GM12878 (cell line): ENCODE measurements around the gene ODC1. TPM values are rescaled to one million over a fixed set of nuclear protein-coding genes. Genes with fewer than 3 reads are reported as not detected.

Experiments
- ATAC-seq: fragments of 200-7000 bp; cut with Tn5 transposase; 3 replicates; pipeline ENCODE4 v1.9.1; 2020; ENCODE audit warnings: mild to moderate bottlenecking, moderate library complexity
- BruUV-seq: library from RNA; stranded (reverse); fragments of 400-500 nt; replicated peaks from 2 replicates; lab custom pipeline; 2021; lab: Mats Ljungman, UMichigan
- CTCF ChIA-PET: fragments of 300-600 bp; sonication (Branson Sonifier 250); formaldehyde crosslinking; extraction: SDS; loops from one replicate; lab custom pipeline; 2021; ENCODE audit warnings: inconsistent platforms; lab: Yijun Ruan, JAX
- POLR2A ChIA-PET: fragments of 350-600 bp; formaldehyde crosslinking; extraction: SDS; loops from one replicate; lab custom pipeline; 2021; ENCODE audit warnings: inconsistent platforms; lab: Charles Lee
- RAD21 ChIA-PET: fragments of 300-600 bp; sonication (Branson Sonifier 250); formaldehyde crosslinking; loops from one replicate; lab custom pipeline; 2023; ENCODE audit warnings: antibody characterized with exemption; ENCODE audit not compliant: unreplicated experiment; lab: Charles Lee
- SMC1A ChIA-PET: fragments of 300-600 bp; sonication (Branson Sonifier 250); formaldehyde crosslinking; loops from one replicate; lab custom pipeline; 2023; ENCODE audit not compliant: unreplicated experiment, uncharacterized antibody; lab: Charles Lee
- DNase-seq: peaks from one replicate; pipeline ENCODE4 v3.0.0-alpha.2; 2011; ENCODE audit warnings: low read depth, low spot score
- FAIRE-seq: peaks from 3 replicates; lab custom pipeline; 2011; peaks lifted over from hg19 to GRCh38; lab: Jason Lieb, UNC
- H2AFZ ChIP-seq: 2 replicates; pipeline ENCODE4 v1.6.0; 2011; ENCODE audit warnings: low read depth, low read length, control low read depth; ENCODE audit not compliant: control insufficient read depth
- H3K27ac ChIP-seq: 2 replicates; pipeline ENCODE4 v1.5.1; 2011; ENCODE audit warnings: control low read depth; ENCODE audit not compliant: control insufficient read depth, insufficient read depth
- H3K27me3 ChIP-seq, 2 experiments: replicated peaks in 1 of 2; 2 replicates each; pipeline versions ENCODE4 v1.6.0 to v1.6.1; 2011; ENCODE audit warnings: low read length in 1 of 2; ENCODE audit not compliant: control insufficient read depth in 2 of 2, insufficient read depth in 2 of 2
- H3K36me3 ChIP-seq, 2 experiments: 2 replicates each; pipeline ENCODE4 v1.5.1; 2011; ENCODE audit warnings: low read length in 1 of 2; ENCODE audit not compliant: control insufficient read depth in 2 of 2, insufficient read depth in 2 of 2
- H3K4me1 ChIP-seq: 2 replicates; pipeline ENCODE4 v1.6.1; 2011; ENCODE audit warnings: mild to moderate bottlenecking, low read length, moderate library complexity, mixed read lengths; ENCODE audit not compliant: control insufficient read depth, insufficient read depth
- H3K4me2 ChIP-seq: 2 replicates; pipeline ENCODE4 v1.6.0; 2011; ENCODE audit warnings: control low read depth; ENCODE audit not compliant: control insufficient read depth, insufficient read depth
- H3K4me3 ChIP-seq: fragments of 200-600 bp; sonication (generic); 2 replicates; pipeline ENCODE4 v1.5.1; 2016
- H3K79me2 ChIP-seq: 2 replicates; pipeline ENCODE4 v1.6.0; 2011; ENCODE audit warnings: low read length; ENCODE audit not compliant: control insufficient read depth, insufficient read depth
- H3K9ac ChIP-seq: 2 replicates; pipeline ENCODE4 v1.8.0; 2011; ENCODE audit warnings: low read length, control low read depth, mixed read lengths; ENCODE audit not compliant: control insufficient read depth, insufficient read depth
- H3K9me3 ChIP-seq: replicated peaks from 3 replicates; pipeline ENCODE4 v1.5.1; 2011; ENCODE audit warnings: mild to moderate bottlenecking, low read length; ENCODE audit not compliant: control insufficient read depth, insufficient read depth
- H4K20me1 ChIP-seq: 2 replicates; pipeline ENCODE4 v1.6.0; 2011; ENCODE audit not compliant: control insufficient read depth, insufficient read depth
- ASH2L ChIP-seq: fragments of 300-600, 200-600 bp; sonication (generic); IDR thresholded peaks from 2 replicates; pipeline ENCODE4 v1.6.1; 2017; ENCODE audit warnings: low read depth, mild to moderate bottlenecking, borderline replicate concordance
- ATF2 ChIP-seq: IDR thresholded peaks from 2 replicates; pipeline ENCODE4 v1.6.1; 2012; ENCODE audit warnings: low read length, inconsistent platforms
- ATF7 ChIP-seq: fragments of 450-650 bp; IDR thresholded peaks from 2 replicates; pipeline ENCODE4 v1.6.1; 2016; ENCODE audit warnings: low read depth, mild to moderate bottlenecking
- BCLAF1 ChIP-seq: fragments of 450-650 bp; IDR thresholded peaks from 2 replicates; pipeline ENCODE4 v1.6.1; 2017; ENCODE audit warnings: antibody characterized with exemption, mild to moderate bottlenecking, moderate library complexity
- CBFB ChIP-seq: IDR thresholded peaks from 2 replicates; pipeline ENCODE4 v1.6.1; 2016; ENCODE audit warnings: antibody characterized with exemption, low read depth
- DPF2 ChIP-seq: fragments of 450-650 bp; IDR thresholded peaks from 2 replicates; pipeline ENCODE4 v1.6.1; 2017; ENCODE audit warnings: mild to moderate bottlenecking
- EED ChIP-seq: sonication (generic); IDR thresholded peaks from 2 replicates; pipeline ENCODE4 v1.6.1; 2016; ENCODE audit warnings: antibody characterized with exemption, low read depth
- HDAC2 ChIP-seq: fragments of 200-600 bp; sonication (generic); IDR thresholded peaks from 2 replicates; pipeline ENCODE4 v1.6.1; 2017
- HDAC6 ChIP-seq: fragments of 200-600 bp; sonication (generic); IDR thresholded peaks from one replicate; pipeline ENCODE4 v1.8.0; 2017; ENCODE audit warnings: antibody characterized with exemption; ENCODE audit not compliant: unreplicated experiment
- MEF2B ChIP-seq: fragments of 450-650 bp; IDR thresholded peaks from 2 replicates; pipeline ENCODE4 v1.6.1; 2018; ENCODE audit warnings: mild to moderate bottlenecking, moderate library complexity; ENCODE audit not compliant: partially characterized antibody, poor library complexity, severe bottlenecking
- MXI1 ChIP-seq: fragments of 150-350 bp; IDR thresholded peaks from 2 replicates; pipeline ENCODE4 v1.6.1; 2011; ENCODE audit warnings: low read depth, mild to moderate bottlenecking, inconsistent platforms, low read length, improper control_type of control experiment
- NFYB ChIP-seq: IDR thresholded peaks from 2 replicates; pipeline ENCODE4 v1.6.1; 2011; ENCODE audit warnings: low read depth, mild to moderate bottlenecking, low read length, improper control_type of control experiment, moderate library complexity; ENCODE audit not compliant: insufficient read depth
- NR2C2 ChIP-seq: IDR thresholded peaks from 2 replicates; pipeline ENCODE4 v1.6.1; 2011; ENCODE audit warnings: borderline replicate concordance, low read depth; ENCODE audit not compliant: control insufficient read depth, insufficient read length
- PAX5 ChIP-seq: IDR thresholded peaks from 2 replicates; pipeline ENCODE4 v1.6.1; 2011; ENCODE audit warnings: low read depth, low read length, borderline replicate concordance
- PAX8 ChIP-seq: fragments of 450-650 bp; IDR thresholded peaks from 2 replicates; pipeline ENCODE4 v1.6.1; 2017; ENCODE audit warnings: mild to moderate bottlenecking, moderate library complexity
- RUNX3 ChIP-seq: IDR thresholded peaks from 2 replicates; pipeline ENCODE4 v1.6.1; 2012; ENCODE audit warnings: low read length, inconsistent platforms
- SKIL ChIP-seq: fragments of 450-650 bp; IDR thresholded peaks from 2 replicates; pipeline ENCODE4 v1.6.1; 2017; ENCODE audit warnings: mild to moderate bottlenecking, low read depth, inconsistent platforms; ENCODE audit not compliant: poor library complexity, severe bottlenecking
- TCF7 ChIP-seq: IDR thresholded peaks from 2 replicates; pipeline ENCODE4 v1.6.1; 2014; ENCODE audit warnings: antibody characterized with exemption, borderline replicate concordance
- ZNF274 ChIP-seq: IDR thresholded peaks from one replicate; pipeline ENCODE4 v1.8.0; 2011; ENCODE audit not compliant: insufficient read length, insufficient read depth
- WGBS: methylation state at CpG from one replicate; pipeline ENCODE4 v1.1.6; 2016; ENCODE audit warnings: low lambda C conversion rate; ENCODE audit not compliant: insufficient replicate concordance, insufficient coverage; ENCODE audit errors: missing lambda C conversion rate; 5-methylcytosine and 5-hydroxymethylcytosine counted together
- in situ Hi-C: fragments of 300-500 bp; cut with MboI; formaldehyde crosslinking; loops from 9 replicates; pipeline ENCODE4 v1.14.3; 2018; ENCODE audit warnings: mixed read lengths
- intact Hi-C: fragments of 100-400 bp; cut with micrococcal nuclease; formaldehyde crosslinking; loops from one replicate; pipeline ENCODE4 v1.14.2; 2022; ENCODE audit not compliant: unreplicated experiment
- polyA plus RNA-seq, 11 experiments: library from polyadenylated mRNA; depleted of rRNA in 4 of 11; unstranded in 6 of 11; stranded (reverse) in 5 of 11; fragments of >200 nt; fragmentation: Nextera tagmentation in 4 of 11; fragmentation: Illumina TruSeq in 1 of 11; extraction: Ambion mirVana in 4 of 11; extraction: Trizol in 1 of 11; gene quantifications; 1 replicate in 1 of 11; 2 replicates in 10 of 11; pipeline versions ENCODE4 v1.2.1 to v1.2.3, GENCODE V29; 2011 to 2016; ENCODE audit warnings: inconsistent platforms in 2 of 11, missing spikeins in 2 of 11, low read depth in 1 of 11
- total RNA-seq, 4 experiments: library from RNA; depleted of rRNA in 3 of 4; stranded (reverse); fragments of >200 nt in 3 of 4; fragmentation: Illumina TruSeq in 1 of 4; extraction: Trizol in 1 of 4; gene quantifications; 2 replicates each; pipeline versions ENCODE4 v1.2.1 to v1.2.3, GENCODE V29; 2013 to 2021

ODC1 gene
- total and polyA plus RNA-seq, 10 of the 15 experiments (the other 5 are each of a cell fraction or from before 2014, with no cell fraction given) = 68.5 to 441 (median 340) TPM

GRCh38 chr2:10444463-10444862 lies 3.7 kb downstream of the ODC1 start:
- peak overlapping the region; percentile 93; the same call in 1 of the 2 replicates for H3K4me3 ChIP-seq
- H2AFZ ChIP-seq = no peak overlapping the region
- no TSS peak for BruUV-seq
- DNase-seq (peak; percentile 33), ATAC-seq (peak; percentile 16), FAIRE-seq (no peak)
- peak overlapping the region; percentile 94 for H3K4me2 ChIP-seq
- H3K9me3 ChIP-seq = no peaks in the 10 kb centered on the region
- SMC1A ChIA-PET = interaction anchor here (1.0 to 6.5 kb wide), 7 partner anchors 9 to 661 kb away, joined by 3 to 76 read pairs (median 4); no protein-coding TSS in a partner anchor
- no peak overlapping the region for H3K9ac ChIP-seq
- CTCF ChIA-PET = interaction anchor here (1.1 to 8.7 kb wide), 7 partner anchors 9 to 372 kb away, joined by 3 to 88 read pairs (median 14); no protein-coding TSS in a partner anchor
- H3K36me3 ChIP-seq = peaks cover 21 to 40% of the 10 kb centered on the region in 2 experiments
- POLR2A ChIA-PET = interaction anchor here (1.2 to 4.4 kb wide), 4 partner anchors 9 to 366 kb away, joined by 5 to 60 read pairs (median 6); no protein-coding TSS in a partner anchor
- in situ Hi-C loops = no loop called here
- RAD21 ChIA-PET = interaction anchor here (1.2 to 7.0 kb wide), 5 partner anchors 11 to 365 kb away, joined by 5 to 115 read pairs (median 12); partner anchors contain the start of genes CYS1 and HPCAL1
- peak overlapping the region; percentile 45 for H3K27ac ChIP-seq
- 26% methylated on average over 5 of the region's 5 CpGs for WGBS
- no peaks in the 10 kb centered on the region for H3K27me3 ChIP-seq
- peaks cover 20% of the 10 kb centered on the region for H3K4me1 ChIP-seq
- H4K20me1 ChIP-seq = peaks cover 8% of the 10 kb centered on the region; the same call in 1 of the 2 replicates
- intact Hi-C loops = no loop called here
- peaks cover 58% of the 10 kb centered on the region for H3K79me2 ChIP-seq
- TF ChIP-seq MXI1 (no peak), MEF2B (no peak), NR2C2 (no peak), ASH2L (no peak), HDAC6 (no peak), BCLAF1 (no peak), RUNX3 (peak; percentile 96), PAX5 (no peak), DPF2 (peak; percentile 44; the same call in 1 of the 2 replicates), EED (peak; percentile 41; the same call in 1 of the 2 replicates), TCF7 (peak; percentile 56; the same call in 1 of the 2 replicates), ATF2 (0 out of 2 replicates have a peak, but pooled peaks have one; percentile 50), ZNF274 (no peak), PAX8 (no peak), NFYB (no peak), CBFB (0 out of 2 replicates have a peak, but pooled peaks have one; percentile 50), ATF7 (no peak), HDAC2 (no peak), SKIL (peak; percentile 70)
